Renal cortex interstitium (tissue), 11 donors: ENCODE results near the gene ITGB3. TPM values are rescaled to one million over a fixed set of nuclear protein-coding genes. Genes with fewer than 3 reads are reported as not detected.

Experiments used
- DNase-seq, 11 donors: peaks; one replicate each; pipeline ENCODE4 v3.0.0-alpha.2; 2013; ENCODE audit warnings: low read depth in 9 of 11, low spot score in 4 of 11; ENCODE audit errors: extremely low read depth in 1 of 11
- polyA plus RNA-seq, 3 donors: library from polyadenylated mRNA; unstranded; fragments of 120-200 nt; gene quantifications; one replicate each; pipeline ENCODE4 v1.2.1, GENCODE V29; 2013; ENCODE audit not compliant: insufficient read length in 3 of 3

The ITGB3 gene
- polyA plus RNA-seq, 3 donors: 17.0 to 19.4 (median 18.6) TPM

DNA sequence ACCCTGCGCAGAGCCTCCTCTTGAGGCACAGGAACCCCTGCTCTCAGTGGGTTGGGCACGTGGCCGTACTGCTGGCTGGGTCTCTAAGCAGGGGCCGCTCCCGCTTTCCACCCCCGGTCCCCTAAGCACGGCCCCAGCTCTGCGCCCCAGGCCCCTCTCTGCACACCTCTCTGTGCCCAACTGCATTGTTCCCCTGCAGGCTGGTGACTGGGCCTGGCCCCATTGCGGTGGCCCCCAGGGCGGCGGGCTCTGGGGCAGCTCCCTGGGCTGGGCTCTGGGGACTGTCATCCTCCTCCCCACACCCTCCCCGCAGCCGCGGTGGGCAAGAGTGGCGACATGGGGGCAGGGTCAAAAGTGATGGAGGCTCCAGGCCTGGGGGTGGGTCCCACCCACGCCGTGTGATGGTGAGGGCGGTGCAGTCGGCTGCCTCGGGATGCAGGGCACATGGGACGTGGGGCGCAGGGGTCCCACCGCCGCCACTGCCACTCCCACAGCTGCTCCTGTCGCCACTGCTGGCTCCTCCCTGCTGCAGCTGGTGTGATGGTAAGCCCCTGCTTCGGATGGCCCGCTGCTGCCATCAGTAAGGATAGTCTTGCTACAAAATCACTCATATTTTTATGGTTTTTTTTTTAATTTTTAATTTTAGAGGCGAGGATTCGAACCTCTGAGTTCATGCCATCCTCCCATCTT, 15.2 kb upstream of the ITGB3 start:
- DNase-seq: no peak

DNA sequence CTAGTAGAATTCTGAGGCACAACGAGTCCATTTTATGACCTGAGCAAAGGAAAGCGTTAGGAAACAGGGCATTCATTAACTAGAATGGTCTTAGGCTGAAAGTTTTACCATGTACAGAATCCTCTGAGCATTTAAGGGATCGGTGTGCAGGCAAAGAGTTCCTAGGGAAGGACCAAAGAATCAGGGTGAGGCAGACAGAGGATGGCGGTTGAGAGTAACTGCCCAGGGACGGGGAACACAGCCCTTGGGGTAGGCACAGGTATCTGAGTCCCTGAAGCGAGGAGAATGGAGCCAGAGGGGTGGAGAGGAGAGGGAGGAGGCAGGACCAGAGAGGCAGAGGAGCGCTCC, 14.0 kb upstream of the ITGB3 start:
- no peak for DNase-seq

DNA sequence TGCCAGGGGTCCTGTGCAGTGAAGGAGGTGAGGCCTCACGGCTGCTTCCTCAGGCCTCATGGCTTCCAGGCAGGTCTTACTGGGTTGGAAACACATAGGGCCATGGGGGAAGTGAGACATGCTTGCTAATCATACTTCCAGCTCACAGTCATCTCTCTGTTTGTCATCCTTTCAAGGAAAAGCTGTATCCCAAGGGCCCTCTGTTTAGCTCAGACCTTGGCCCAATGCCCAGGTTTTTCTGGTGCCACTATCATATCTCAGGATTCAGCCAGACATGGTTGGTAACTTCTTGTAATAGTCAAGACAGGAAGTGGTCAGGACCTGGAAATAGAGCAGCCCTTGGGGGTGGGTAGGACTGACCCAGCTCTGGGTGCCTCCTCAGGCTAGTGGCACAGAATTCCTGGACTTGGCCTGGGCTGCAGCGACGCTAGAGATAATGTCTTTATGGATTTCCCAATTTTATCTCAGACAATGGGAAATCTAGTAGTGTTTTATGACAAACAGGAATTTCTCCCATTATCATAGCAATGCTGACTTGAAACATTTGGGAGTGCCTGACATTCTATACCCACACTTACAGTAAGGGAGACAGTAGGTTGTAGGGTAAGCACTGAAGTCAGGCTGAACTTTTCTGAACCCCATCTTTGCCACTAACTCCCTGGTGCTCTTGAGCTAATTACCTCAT, 13.5 kb upstream of the ITGB3 start:
- no peak for DNase-seq

DNA sequence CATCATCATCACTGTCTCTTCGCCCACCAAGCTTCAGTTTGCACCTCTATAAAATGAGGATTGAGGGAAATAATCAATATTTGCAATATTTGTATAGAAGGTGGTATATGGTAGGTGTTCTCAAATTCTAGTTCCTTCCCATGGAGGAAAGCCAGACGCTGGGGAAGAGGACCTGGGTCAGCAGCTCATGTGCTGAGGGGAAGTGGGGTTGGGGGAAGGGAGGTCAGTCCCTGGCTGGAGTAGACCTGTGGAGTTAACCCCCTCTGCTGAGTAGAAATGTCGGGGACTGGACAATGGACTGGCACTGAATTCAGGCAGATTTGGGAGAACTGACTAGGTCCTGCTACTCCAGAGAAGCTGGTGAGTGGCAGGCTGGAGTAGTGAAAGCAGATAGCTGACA, 12.8 kb upstream of the ITGB3 start:
- no peak for DNase-seq

DNA sequence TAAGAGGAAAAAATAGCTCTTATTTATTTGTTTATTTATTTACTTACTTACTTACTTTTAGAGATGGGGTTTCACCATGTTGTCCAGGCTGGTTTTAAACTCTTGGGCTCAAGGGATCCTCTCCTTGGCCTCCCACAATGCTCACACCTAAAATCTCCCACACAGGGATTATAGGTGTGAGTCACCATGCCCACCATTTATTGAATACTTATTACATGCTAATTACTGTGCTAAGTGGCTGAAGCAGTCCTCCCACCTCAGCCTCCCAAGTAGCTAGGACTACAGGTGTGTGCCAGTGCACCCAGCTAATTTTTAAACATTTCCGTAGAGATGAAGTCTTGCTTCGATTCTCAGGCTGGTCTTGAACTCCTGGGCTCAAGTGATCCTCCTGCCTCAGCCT, 11.0 kb upstream of the ITGB3 start:
- DNase-seq: no peak

DNA sequence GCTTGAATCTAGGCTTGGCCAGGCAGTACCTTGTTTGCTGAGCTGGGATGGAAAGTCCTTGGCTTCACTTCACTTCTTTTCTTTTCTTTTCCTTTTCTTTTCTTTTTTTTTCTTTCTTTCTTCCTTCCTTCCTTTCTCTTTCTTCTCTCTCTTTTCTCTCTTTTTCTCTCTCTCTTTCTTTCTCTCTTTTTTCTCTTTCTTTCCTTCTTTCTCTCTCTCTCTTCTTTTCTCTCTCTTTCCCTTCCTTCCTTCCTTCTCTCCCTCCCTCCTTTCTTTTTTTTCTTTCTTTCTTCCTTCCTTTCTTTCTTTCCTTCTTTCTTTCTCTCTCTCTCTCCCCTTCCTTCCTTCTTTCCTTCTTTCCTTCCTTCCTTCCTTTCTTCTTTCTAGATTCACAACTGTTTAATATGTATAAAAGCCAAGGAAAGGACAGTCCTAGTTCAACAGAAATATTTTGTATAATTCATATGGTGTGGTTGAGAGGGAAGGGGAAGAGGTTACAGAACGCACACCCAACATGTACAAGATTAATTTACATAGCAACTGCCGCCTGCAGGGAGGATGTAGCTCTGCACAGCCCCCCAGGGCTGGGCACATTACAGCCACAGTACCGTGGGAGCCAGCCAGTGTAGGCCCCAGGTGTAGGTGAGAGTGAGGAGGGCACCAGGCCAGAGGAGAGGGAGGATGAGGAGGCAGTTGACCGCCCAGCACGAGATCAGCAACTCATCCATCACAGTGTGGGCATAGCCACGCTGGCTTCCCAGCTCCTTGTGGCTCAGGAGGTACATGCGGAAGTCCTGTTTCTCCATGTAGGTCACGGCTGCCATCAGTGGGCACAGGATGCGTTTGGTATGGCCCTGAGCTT, 9.7 kb upstream of the ITGB3 start:
- DNase-seq: no peak

DNA sequence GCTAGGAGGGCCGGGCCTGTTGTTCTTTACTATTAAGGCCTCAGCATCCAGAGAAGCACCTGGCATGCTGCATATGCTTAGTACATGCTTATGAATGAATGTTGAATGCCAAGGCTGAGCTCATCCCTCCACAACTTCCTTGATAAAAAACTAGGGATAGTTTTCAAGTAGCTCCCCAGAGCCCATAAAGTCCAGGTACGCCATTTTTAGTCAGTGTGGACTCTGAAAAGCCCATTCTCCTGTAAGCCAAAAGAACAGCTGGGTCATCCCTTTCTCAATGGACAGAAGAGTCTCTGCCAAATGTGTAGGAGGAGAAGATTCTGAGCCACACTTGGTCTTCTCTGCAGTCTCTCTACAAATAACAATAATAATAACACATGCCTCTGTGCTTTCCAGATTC, 8.9 kb upstream of the ITGB3 start:
- no peak for DNase-seq

DNA sequence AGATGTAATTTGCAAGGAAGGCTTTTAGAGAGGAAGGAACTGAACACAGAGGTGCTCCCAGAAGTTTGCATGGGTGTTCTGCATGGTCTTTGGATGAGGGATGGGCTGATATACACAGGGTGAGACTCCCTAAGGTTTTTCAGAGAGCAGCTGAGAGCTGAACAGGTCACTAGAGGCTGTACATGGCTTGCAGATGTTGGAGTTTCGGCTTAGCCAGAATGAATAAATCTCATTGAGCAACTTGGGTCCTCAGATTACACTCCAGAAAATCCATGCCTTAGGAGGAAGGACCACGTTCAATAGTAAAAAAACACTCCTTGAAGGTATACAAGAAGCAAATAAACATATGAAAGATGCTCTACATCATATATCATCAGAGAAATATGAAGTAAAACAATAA, 7.5 kb upstream of the ITGB3 start:
- no peak for DNase-seq

DNA sequence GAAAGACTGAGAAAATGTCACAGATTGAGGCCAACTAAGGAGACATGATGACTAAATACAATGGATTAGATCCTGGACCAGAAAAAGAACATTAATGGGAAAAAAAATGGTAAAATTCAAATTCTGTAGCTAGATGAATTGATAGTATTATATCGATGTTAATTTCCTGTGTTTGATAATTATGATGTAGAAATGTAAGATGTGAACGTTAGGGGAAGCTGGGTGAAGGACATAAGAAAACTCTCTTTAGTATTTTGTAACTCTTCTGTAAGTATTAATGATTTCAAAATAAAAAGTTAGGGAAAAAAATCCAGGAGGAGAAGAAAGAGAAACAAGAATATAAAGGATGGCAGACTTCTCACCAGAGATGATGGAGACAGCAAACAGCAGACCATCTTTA, 2.8 kb upstream of the ITGB3 start:
- no peak for DNase-seq

DNA sequence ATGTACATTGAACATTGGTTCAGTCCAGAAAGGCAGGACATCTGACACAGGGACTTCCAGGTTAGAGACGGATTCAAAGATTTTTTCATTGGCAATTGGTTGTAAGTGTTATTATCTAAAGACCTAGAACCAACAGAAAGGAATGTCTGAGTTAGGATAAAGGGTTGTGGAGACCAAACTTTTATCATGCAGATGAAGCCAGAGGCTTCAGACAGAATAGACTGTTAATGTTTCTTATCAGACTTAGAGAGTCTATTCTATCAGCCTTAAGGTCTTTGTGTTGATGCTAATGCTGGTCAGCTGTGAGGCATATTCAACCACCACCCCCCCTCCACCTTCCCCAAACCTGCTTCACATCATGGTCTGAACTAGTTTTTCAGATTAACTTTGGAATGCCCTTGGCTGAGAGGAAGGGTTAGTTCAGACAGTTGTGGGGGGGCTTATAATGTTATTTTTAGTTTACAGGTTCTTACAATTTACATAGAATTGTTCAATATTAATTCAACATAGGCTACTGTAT, 2.1 kb upstream of the ITGB3 start:
- DNase-seq: no peak

DNA sequence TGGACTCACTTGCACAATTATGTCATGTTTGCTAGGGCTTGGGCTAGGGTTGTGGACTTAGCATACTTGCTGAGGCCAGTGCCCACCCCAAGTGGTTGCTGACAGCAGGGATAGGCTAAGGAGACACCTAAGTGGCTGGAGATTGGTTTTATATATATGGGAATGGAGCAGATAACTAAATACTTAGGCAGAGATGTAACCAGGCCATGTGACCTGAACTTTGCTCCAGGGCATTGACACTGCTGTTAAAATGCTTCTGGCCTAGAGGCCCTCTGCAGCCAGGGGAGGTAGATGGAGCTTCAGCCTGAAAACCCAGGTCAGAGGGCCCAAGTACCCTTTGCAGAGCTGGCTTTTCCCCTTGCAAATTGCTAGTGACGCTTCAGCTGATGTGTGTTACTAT, 1.4 kb upstream of the ITGB3 start:
- no peak for DNase-seq

DNA sequence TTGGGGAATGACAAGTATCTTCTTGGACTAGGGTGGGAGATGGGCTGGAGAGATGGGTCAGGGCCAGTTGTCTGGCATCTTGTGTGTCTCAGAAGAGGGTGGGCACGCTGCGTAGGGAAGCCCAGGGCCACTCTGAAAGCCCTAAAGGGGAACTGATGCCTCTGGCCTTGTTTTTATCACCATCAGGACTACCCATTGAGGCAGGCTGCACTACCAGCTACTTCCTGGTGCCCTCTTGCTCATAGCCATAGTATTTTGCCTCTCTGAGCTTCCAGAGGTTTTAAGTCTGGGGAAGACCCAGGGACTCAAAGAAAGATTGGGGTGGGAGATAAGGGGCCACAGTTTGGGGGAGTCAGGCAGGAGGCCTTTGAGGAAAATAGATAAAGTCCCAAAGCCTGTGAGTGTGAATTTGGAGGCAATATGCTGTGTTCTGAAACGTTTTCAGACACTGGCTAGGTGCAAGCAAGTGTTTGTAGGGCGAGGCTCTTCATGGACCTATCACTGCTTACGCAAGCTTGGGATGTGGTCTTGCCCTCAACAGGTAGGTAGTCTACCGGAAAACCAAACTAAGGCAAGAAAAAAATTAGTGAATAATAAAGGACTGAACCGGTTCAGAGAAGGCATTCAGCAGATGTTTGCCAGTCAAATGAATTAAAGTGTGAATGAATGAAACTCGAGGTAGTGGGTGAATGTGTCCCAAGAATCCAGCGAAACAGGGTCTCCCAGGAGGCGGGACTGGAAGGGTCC, 688 bp upstream of the ITGB3 start:
- DNase-seq: no peak

DNA sequence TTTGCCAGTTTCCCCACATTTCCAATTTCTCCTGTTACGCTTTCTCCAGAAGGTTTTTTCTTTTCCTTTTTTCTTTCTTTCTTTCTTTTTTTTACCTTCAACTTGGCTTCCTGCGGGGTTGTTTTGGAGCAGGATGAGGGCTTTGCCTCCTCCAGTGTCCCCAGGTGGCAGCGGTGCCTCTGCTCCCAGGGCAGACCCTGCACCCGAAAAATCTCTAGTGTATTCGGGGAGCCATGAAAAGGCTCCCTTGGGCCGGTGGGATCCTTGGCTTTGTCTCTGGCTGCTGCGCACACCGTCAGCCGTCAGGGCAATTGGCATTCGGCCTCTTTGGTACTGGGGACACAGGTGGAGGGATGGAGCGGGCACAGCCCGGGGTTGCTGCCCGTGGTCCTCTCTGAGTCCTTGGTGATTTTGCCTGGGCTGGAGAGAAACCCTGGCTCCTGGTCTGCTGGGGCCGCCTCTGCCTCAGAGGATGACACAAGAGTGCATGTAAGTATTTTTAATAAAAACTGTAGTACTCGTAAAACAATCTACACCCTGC, 846 bp downstream of the ITGB3 start:
- DNase-seq: no peak

DNA sequence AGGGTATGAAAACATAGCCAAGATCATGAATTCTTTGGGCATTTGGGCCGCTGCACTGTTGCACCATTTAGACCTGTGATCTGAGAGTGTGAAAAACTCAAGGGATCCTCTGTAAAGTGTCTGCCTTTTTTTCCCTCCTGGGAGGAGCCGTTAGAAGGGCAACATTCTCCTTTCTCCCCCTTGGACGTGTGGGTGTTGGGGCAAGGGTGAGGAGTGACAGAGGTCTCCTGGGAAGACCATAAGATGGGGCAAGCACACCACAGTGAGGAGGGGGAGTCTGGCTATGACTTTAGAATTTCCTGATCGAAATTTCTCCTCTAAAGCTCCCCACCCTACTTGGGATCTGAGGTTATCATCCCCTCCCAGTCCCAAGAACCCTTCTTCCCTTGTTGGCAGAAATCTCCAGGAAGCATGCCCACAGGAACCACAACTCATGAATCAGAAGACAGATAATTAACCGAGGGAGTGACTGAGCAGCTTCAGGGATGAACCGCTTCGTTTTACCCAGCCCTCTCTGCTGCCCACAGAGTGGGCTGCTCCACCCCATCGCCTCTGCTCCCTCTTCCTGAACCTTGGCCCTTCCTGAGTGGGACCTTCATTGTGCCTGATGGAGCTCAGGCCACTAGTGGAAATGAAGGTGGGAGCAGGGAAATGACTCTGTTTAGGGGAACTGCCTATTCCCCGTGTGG, 4.2 kb downstream of the ITGB3 start:
- DNase-seq: no peak

DNA sequence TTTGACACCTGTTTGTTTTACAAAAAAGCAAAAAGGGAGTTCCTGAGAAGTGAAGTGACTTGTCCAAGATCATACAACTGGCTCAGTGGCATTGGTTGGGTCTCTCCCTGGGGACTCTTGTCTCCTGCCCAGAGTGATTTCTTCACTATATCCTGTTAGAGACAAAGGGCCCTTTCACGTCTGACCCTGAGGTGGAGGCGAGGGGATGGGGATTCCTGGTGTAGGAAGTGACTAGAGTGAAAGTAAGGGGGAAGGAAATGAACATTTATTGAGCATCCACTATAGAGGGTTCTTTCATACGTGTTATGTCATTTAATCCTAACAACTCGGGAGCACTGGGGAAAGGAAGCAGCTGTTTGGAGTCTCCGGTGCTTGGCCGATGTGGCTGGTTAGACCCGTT, 9.0 kb downstream of the ITGB3 start:
- no peak for DNase-seq

DNA sequence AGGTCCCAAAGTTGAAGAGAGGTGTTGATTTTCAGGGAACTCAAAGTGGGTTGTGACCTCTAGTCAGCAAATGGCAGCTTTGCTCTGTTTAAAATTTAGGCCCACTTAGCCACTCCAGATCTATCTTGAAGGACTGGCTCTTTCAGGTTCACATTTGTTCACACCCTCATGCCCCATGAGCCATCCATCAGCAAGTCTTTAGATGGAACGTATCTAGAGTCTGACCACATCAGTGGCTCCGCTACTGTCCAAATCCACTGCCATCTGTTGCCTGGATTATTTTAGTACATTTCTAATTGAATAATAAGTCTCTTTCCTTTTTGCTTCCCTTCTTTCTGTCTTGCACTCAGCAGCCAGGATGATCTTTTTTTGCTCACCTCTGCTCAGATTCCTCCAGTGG, 10.5 kb downstream of the ITGB3 start:
- DNase-seq: no peak

DNA sequence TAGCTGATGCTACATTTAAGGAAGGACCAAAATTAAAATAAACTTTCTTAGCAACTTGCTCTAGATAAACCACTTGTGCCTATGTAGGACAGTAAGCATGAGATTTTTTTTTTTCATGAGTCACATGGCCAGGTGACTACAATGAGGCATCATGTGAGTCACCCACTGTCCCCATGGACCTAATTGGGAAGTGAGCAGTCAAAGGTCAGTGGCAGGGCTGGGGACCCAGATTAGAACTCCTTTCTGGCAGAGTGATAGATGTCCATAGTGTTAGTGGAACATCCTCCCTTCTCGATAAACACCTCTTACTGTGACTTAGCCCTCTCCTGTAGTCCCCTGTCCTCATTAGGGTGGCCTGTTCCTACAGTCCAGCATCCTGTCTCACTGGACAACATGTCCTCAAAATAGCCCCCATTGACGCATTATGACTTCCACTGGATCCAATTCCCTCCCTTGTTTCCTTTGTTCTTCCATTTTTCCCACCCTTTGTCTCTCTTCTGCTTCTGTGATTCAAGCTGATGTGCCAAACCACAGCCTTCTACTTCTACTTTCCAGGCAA, 12.4 kb downstream of the ITGB3 start:
- DNase-seq: no peak

DNA sequence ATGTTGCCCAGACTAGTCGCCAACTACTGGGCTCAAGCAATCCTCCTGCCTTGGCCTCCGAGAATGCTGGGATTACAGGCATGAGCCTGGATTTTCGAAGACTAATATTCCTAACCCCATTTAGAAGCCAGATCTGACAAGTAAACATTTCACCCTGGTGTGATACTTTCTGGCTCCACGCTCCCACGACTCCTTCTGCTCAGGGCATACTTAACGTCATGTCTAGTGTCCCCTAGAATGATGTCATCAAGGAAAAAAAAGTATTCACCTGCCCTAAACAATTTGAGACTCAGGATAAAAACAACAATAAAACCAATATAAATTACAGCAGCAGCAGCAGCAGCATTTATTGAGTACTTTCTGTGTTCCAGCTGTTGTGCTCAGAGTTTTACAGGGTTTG, 13.2 kb downstream of the ITGB3 start:
- DNase-seq: no peak
